HG03108 (cell line): ENCODE measurements around the gene MCF2L.

ENCODE experiments used
- ATAC-seq: cut with Tn5 transposase; IDR thresholded peaks from one replicate; pipeline ENCODE4 v1.9.1; 2021; ENCODE audit warnings: moderate library complexity; ENCODE audit not compliant: unreplicated experiment

Gene MCF2L

GRCh38 chr13:112943309-112944125, 25.5 kb upstream of the MCF2L start:
- ATAC-seq: peak; percentile 25

- no peak for ATAC-seq
These were observed 21.2 kb upstream of the MCF2L start for GRCh38 chr13:112947796-112948195.

- no peak for ATAC-seq
These were observed 17.2 kb upstream of the MCF2L start for GRCh38 chr13:112951674-112952371.

- no peak for ATAC-seq
These were observed 16.1 kb upstream of the MCF2L start for GRCh38 chr13:112952759-112953551.

DNA sequence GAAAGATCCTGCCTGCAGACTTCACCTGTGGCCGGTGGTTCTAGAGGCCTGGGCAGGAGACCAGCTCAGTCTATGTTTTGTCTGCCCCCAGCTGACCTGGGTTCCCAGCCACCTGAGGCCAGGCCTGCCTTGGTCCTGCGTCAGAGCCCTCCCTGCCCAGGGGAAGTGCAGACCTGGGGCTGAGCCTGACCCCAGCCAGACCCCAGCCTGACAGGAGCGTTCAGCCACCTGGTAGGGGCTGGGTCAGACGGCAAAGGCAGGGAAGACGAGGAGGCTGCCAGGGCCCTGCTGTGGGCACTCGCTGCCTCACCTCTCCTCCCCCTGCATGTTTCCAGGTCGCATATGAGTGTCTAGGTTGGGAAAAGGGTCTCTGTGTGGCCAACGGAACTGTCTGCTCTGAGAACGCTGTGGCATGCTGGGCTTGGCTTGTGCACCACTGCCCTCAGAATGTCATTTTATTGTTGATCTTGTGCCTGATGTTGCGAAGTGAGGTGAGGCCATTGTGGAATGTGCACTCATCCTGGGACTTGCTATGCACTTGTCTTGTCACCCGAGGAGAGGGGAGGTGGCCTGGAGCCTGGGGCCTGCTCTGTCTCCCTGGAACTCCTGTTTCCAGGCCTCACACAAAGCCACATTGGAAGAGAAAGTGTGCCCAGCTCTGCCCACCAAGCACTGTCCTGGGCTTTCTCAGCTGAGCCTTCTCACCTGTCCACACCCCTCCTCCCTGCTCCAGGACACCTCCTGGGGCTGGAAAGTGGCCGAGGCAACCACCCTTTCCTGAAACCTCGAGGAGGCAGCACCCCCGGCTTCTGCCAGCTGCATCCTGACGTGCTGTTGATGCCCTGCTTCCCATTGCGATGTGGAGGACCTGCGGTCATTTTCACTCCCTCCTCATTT, 15.2 kb upstream of the MCF2L start:
- no peak for ATAC-seq

GRCh38 chr13:112954488-112955270, 14.3 kb upstream of the MCF2L start:
- ATAC-seq: no peak

DNA sequence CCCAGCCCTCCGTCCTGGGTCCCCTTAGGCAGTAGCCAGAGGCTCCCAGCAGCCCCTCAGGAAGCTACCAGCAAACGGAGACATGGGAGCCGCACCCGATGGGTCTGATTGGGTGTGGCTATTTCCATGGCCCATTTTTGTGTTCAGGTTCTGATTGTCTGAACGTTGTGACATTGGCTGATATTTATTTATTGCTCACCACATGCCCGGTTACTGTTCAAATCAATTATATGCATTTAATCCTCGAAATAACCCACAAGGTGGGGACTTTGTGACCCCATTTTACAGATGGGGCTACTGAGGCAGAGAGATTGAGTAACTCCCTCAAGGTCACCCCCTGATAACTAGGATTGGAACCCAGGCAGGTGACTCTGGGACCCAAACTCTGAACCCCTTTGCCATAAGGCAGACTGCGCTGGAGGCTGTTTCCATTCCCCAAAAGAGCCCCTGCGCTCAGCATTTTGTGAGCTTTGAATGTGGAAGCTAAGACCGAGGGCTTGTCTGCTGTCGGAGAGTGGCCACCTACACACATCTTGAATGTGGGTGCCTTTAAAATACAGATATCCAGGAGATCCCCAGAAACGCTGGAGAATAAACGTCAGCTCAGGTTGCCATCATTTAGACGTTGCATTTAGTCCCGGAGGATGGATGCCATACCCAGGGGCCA, 13.6 kb upstream of the MCF2L start:
- ATAC-seq: no peak

- ATAC-seq: no peak
These were observed 13.1 kb upstream of the MCF2L start for GRCh38 chr13:112955956-112956355.

- ATAC-seq: no peak
These were observed 12.3 kb upstream of the MCF2L start for GRCh38 chr13:112956571-112957294.

DNA sequence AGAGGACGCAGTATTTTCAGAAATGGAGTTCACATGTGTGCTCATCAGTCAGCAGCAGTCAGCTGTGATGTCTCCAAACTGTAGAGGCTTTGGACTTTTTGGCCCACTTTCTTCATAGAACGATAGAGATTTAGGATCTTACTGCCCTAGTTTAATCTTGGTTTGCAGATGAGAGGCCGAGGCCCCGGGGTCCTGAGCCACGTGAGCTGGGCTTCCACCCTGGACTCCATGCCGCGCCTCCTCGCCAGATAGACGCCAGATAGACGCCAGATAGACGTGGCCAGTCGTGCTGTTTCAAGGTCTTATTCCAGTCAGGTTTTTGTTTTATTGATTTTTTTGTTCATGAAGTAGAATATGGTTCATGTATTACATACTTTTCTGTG, 11.7 kb upstream of the MCF2L start:
- ATAC-seq: no peak

DNA sequence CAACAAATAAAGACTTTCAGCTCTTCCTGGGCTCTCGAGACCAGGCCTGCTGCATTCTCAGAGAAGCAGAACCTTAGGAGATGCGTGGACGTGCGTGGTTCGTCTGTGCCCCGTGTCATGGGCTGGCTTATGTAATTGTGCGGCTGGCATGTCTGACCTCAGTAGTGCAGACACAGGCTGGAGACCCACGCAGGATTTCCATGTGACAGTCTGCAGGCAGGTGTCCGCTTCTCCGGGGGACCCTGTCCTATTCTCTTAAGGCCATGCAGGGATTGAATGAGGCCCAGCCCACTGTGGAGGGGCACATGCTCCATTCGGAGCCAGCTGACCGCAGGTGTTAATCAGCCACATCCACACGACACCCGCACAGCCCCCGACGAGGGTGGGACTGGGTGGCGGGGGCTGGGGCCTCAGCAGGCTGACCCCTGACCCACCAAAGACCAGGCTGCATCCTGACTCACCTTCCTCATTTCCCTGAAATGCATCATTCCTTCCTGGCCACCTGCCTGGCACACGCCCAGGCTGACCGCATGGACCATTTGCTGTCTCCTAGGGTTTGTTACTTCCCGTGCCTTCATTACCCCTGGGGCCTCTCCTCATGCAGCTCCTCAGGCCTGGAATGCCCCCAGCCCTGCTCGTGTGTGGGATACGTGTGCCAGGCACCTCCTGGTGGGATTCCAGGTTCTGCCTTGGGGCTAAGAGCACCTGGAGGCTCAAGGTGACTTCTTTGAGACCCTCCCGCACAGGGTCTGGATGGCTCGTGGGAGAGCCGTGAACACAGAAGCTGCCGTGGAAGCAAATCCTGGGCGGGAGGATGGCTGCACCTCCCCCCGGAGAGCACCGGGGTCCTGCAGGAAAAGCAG, 10.7 kb upstream of the MCF2L start:
- no peak for ATAC-seq

- ATAC-seq: no peak
These were observed 9.8 kb upstream of the MCF2L start for GRCh38 chr13:112959206-112959605.

GRCh38 chr13:112959701-112960542, 9.1 kb upstream of the MCF2L start:
- no peak for ATAC-seq

DNA sequence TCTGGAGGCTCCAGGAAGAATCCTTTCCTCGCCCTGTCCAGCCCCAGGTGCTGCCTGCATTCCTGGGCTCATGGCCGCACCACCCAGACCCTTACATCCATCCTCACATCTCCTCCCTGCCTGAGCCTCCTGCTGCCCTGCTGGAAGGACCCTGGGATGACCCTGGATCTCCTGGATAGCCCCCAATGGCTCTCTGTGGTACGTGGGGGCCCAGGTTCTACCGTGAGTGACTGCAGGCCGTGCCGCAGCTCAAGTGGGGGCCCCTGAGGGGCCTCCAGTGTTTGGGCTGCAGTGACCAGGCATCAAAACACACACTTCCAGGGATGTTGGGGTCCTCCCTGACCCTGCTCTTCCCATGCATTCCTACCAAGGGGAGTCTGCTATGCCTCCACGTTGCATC, 8.3 kb upstream of the MCF2L start:
- no peak for ATAC-seq

DNA sequence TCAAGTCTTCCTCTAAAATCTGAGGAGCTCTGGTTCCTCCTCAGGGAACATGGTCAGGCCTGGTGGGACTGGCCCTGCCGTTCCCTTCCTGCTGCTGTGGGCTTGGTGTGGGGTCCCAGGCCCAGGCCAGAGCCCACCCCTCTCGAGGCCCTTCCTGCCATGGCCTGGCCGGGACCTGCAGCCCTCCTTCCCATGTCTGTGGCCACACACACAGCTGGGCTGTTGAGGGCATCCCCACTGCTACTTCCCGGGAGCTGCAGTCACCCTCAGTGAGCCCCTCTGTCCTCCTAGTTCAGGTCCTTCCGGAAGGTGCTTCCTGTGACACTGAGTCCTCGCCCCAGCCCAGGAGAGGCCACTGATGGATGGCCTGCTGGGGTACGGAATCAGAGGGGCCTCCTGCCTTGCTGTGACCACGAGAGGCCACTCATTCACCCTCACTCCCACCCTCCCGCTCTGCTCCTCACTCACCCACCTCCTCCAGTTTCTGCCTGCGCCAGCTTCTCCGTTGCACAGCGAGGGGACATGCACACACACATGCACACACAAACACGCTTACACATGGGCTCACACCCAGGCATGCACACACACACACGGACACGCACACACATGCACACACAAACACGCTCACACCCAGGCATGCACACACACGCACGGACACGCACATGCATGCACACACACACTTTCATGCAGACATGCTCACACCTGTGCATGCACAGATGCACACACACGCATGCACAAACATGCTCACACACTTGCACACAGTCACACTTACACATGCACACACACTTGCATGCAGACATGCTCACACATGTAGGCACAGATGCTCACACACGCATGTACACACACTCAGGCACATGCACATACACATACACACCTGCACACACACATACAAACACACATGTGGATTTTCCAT, 7.3 kb upstream of the MCF2L start:
- ATAC-seq: no peak

GRCh38 chr13:112962396-112962795, 6.6 kb upstream of the MCF2L start:
- ATAC-seq: no peak
